Endothelial cell of umbilical vein (primary cell): ENCODE measurements around the gene WDR18. TPM values are rescaled to one million over a fixed set of nuclear protein-coding genes. Genes with fewer than 3 reads are reported as not detected.

Source experiments
- BruUV-seq: library from RNA; stranded (reverse); fragments of 400-500 nt; replicated peaks from 2 replicates; lab custom pipeline; 2021; lab: Mats Ljungman, UMichigan
- CTCF ChIA-PET: fragments of 300-600, 350-600 bp; sonication (Branson Sonifier 250); formaldehyde crosslinking; loops from one replicate; lab custom pipeline; 2021; ENCODE audit warnings: antibody characterized with exemption, inconsistent platforms; lab: Charles Lee
- POLR2A ChIA-PET: fragments of 300-600, 350-600 bp; sonication (Branson Sonifier 250); formaldehyde crosslinking; loops from one replicate; lab custom pipeline; 2021; ENCODE audit warnings: antibody characterized with exemption, inconsistent platforms; lab: Charles Lee
- DNase-seq: peaks from one replicate; pipeline ENCODE4 v3.0.0-alpha.2; 2011; ENCODE audit warnings: low read depth, low spot score
- FAIRE-seq: peaks from 2 replicates; lab custom pipeline; 2011; peaks lifted over from hg19 to GRCh38; lab: Jason Lieb, UNC
- H2AFZ ChIP-seq: 2 replicates; pipeline ENCODE4 v1.6.0; 2012; ENCODE audit warnings: low read depth, low read length, control low read depth, inconsistent platforms
- H3K27ac ChIP-seq: 2 replicates; pipeline ENCODE4 v1.5.1; 2011; ENCODE audit warnings: low read depth, mild to moderate bottlenecking, control low read depth, low read length, moderate library complexity; ENCODE audit not compliant: insufficient read depth
- H3K27me3 ChIP-seq, 2 experiments: 2 replicates each; pipeline versions ENCODE4 v1.6.0 to v1.6.1; 2011; ENCODE audit warnings: low read length in 2 of 2, mixed read lengths in 1 of 2; ENCODE audit not compliant: control insufficient read depth in 2 of 2, insufficient read depth in 2 of 2
- H3K36me3 ChIP-seq, 2 experiments: 2 replicates in 1 of 2; 3 replicates in 1 of 2; pipeline ENCODE4 v1.5.1; 2011; ENCODE audit warnings: low read length in 2 of 2, mild to moderate bottlenecking in 1 of 2, moderate library complexity in 1 of 2; ENCODE audit not compliant: control insufficient read depth in 2 of 2, insufficient read depth in 2 of 2; ENCODE audit errors: extremely low read depth in 1 of 2
- H3K4me1 ChIP-seq: 3 replicates; pipeline ENCODE4 v1.5.1; 2011; ENCODE audit warnings: mild to moderate bottlenecking, low read length; ENCODE audit not compliant: control insufficient read depth, insufficient read depth; ENCODE audit errors: extremely low read depth
- H3K4me2 ChIP-seq: 2 replicates; pipeline ENCODE4 v1.6.1; 2011; ENCODE audit warnings: low read length, control low read depth, mixed read lengths; ENCODE audit not compliant: insufficient read depth
- H3K4me3 ChIP-seq, 3 experiments: fragments of 200-600 bp in 1 of 3; sonication (generic), shearing (Covaris generic) in 1 of 3; replicated peaks in 1 of 3; 2 replicates each; pipeline ENCODE4 v1.5.1; 2011 to 2016; ENCODE audit warnings: control low read depth in 3 of 3, low read length in 3 of 3, mild to moderate bottlenecking in 2 of 3, inconsistent platforms in 1 of 3, low read depth in 1 of 3, moderate library complexity in 1 of 3; ENCODE audit not compliant: insufficient read depth in 1 of 3
- H3K79me2 ChIP-seq: 2 replicates; pipeline ENCODE4 v1.6.0; 2012; ENCODE audit warnings: low read length, inconsistent platforms; ENCODE audit not compliant: control insufficient read depth, insufficient read depth
- H3K9ac ChIP-seq: replicated peaks from 2 replicates; pipeline ENCODE3; 2011; ENCODE audit warnings: low read length, control low read depth; ENCODE audit not compliant: insufficient read depth; ENCODE audit errors: extremely low read depth
- H3K9me1 ChIP-seq: replicated peaks from 3 replicates; pipeline ENCODE4 v1.6.0; 2011; ENCODE audit warnings: mild to moderate bottlenecking, low read length; ENCODE audit not compliant: control insufficient read depth, insufficient read depth; ENCODE audit errors: extremely low read depth
- H3K9me3 ChIP-seq: replicated peaks from 2 replicates; pipeline ENCODE4 v1.5.1; 2012; ENCODE audit warnings: low read length, inconsistent platforms; ENCODE audit not compliant: control insufficient read depth, insufficient read depth
- H4K20me1 ChIP-seq: replicated peaks from 2 replicates; pipeline ENCODE3; 2011; ENCODE audit warnings: mild to moderate bottlenecking, low read length; ENCODE audit not compliant: control insufficient read depth, insufficient read depth; ENCODE audit errors: extremely low read depth
- EZH2 ChIP-seq: IDR thresholded peaks from 2 replicates; pipeline ENCODE4 v1.6.1; 2012; ENCODE audit warnings: borderline replicate concordance, low read depth, mild to moderate bottlenecking, moderate library complexity, low read length, inconsistent platforms; ENCODE audit not compliant: severe bottlenecking
- FOS ChIP-seq: IDR thresholded peaks from 2 replicates; pipeline ENCODE4 v1.6.1; 2011; ENCODE audit warnings: mild to moderate bottlenecking, low read length, moderate library complexity, borderline replicate concordance; ENCODE audit not compliant: insufficient read depth
- GATA2 ChIP-seq: IDR thresholded peaks from 2 replicates; pipeline ENCODE4 v1.7.0; 2011; ENCODE audit warnings: low read depth, mild to moderate bottlenecking, moderate library complexity, mixed read lengths, low read length; ENCODE audit not compliant: insufficient read length, insufficient read depth
- MYC ChIP-seq: IDR thresholded peaks from one replicate; pipeline ENCODE4 v1.6.1; 2011; ENCODE audit warnings: mild to moderate bottlenecking, low read depth, low read length
- POLR2A ChIP-seq: IDR thresholded peaks from 2 replicates; pipeline ENCODE4 v1.6.1; 2012; ENCODE audit warnings: low read depth, mild to moderate bottlenecking, control low read depth, low read length
- POLR2AphosphoS5 ChIP-seq: IDR thresholded peaks from 2 replicates; pipeline ENCODE4 v1.6.1; 2012; ENCODE audit warnings: low read depth, mild to moderate bottlenecking, control low read depth, low read length, moderate library complexity; ENCODE audit not compliant: insufficient read depth
- dilution Hi-C: fragments of 300-500 bp; cut with MboI; formaldehyde crosslinking; loops from one replicate; pipeline ENCODE4 v1.15.0; 2019; ENCODE audit warnings: low sequenced_read_pairs; ENCODE audit not compliant: extremely low pct_ligation_motif_present
- intact Hi-C: fragments of 100-400 bp; cut with micrococcal nuclease; formaldehyde crosslinking; loops from one replicate; pipeline ENCODE4 v1.10.0; 2022
- polyA plus RNA-seq, 4 experiments: library from polyadenylated mRNA; depleted of rRNA in 3 of 4; stranded (reverse) in 3 of 4; unstranded in 1 of 4; fragments of >200 nt; gene quantifications; 2 replicates each; pipeline versions ENCODE4 v1.2.1 to v1.2.3, GENCODE V29; 2011 to 2012; ENCODE audit warnings: missing spikeins in 1 of 4
- total RNA-seq: library from RNA; stranded (reverse); gene quantifications from 2 replicates; pipeline ENCODE4 v1.2.3, GENCODE V29; 2021
- TF ChIP-seq, protein P1 (sequence below): IDR thresholded peaks from 2 replicates; pipeline ENCODE4 v1.6.1; 2011; ENCODE audit not compliant: insufficient read depth, insufficient read length
- TF ChIP-seq, protein P2 (sequence below), 2 donors: IDR thresholded peaks; 1 replicate in 1 of 2; 2 replicates in 1 of 2; pipeline ENCODE4 v1.5.1; 2011; ENCODE audit warnings: low read length in 2 of 2, mild to moderate bottlenecking in 2 of 2, moderate library complexity in 2 of 2, control low read depth in 1 of 2, inconsistent platforms in 1 of 2, low read depth in 1 of 2; ENCODE audit not compliant: insufficient read depth in 1 of 2; ENCODE audit errors: extremely low read depth in 1 of 2

Gene WDR18
- total and polyA plus RNA-seq, 2 donors (not counting 3 experiments of a cell fraction or from before 2014, with no cell fraction given), result 54.8 to 102 TPM

DNA sequence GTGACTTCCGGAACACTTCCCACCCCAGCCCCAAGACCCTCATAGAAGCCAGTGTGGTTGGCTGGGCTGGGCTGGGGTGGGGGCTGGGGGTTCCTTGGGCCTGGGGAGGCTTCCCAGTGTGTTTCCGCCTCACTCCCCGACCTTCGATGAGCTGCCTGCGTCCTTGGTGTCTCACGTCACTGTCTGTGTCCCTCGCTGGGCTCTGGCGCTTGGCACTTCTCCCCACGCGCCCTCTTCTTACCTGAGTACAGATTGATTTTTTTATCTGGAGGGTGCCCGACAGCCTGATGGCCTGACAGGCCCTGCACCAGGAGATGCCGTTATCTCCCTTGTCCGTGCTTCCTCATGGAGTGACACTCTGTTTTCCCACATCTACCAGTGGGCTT, 8.5 kb downstream of the WDR18 start:
- TF ChIP-seq POLR2A, result no peak
- TF ChIP-seq FOS, result no peak
- TF ChIP-seq MYC, result no peak
- TF ChIP-seq EZH2, result no peak
- TF ChIP-seq, protein P1, sequence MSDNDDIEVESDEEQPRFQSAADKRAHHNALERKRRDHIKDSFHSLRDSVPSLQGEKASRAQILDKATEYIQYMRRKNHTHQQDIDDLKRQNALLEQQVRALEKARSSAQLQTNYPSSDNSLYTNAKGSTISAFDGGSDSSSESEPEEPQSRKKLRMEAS, result no peak
- TF ChIP-seq, protein P2, sequence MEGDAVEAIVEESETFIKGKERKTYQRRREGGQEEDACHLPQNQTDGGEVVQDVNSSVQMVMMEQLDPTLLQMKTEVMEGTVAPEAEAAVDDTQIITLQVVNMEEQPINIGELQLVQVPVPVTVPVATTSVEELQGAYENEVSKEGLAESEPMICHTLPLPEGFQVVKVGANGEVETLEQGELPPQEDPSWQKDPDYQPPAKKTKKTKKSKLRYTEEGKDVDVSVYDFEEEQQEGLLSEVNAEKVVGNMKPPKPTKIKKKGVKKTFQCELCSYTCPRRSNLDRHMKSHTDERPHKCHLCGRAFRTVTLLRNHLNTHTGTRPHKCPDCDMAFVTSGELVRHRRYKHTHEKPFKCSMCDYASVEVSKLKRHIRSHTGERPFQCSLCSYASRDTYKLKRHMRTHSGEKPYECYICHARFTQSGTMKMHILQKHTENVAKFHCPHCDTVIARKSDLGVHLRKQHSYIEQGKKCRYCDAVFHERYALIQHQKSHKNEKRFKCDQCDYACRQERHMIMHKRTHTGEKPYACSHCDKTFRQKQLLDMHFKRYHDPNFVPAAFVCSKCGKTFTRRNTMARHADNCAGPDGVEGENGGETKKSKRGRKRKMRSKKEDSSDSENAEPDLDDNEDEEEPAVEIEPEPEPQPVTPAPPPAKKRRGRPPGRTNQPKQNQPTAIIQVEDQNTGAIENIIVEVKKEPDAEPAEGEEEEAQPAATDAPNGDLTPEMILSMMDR (IDR thresholded peaks at IDR 0.05; ENCODE audit: extremely low read depth in 1 of 2, insufficient read depth in 1 of 2, low read depth in 1 of 2, low read length in 2 of 2), result no peak
- no peak for TF ChIP-seq GATA2
- TF ChIP-seq POLR2AphosphoS5, result no peak
- H3K27me3 ChIP-seq, result peaks cover 6 to 16% of the 10 kb centered on the region in 2 experiments
- no peaks in the 10 kb centered on the region for H3K4me1 ChIP-seq
- H3K9me1 ChIP-seq, result no peaks in the 10 kb centered on the region
- H3K9me3 ChIP-seq, result no peaks in the 10 kb centered on the region
- FAIRE-seq, result no peak
- H3K36me3 ChIP-seq, result peaks cover 0 to 9% of the 10 kb centered on the region in 2 experiments
- dilution Hi-C loops, result no loop called here
- no peak overlapping the region for H3K4me2 ChIP-seq
- no peak overlapping the region for H2AFZ ChIP-seq
- intact Hi-C loops, result no loop called here
- H4K20me1 ChIP-seq, result no peaks in the 10 kb centered on the region
- H3K79me2 ChIP-seq, result no peaks in the 10 kb centered on the region
- no TSS peak for BruUV-seq
- POLR2A ChIA-PET, result no interaction called here
- no peak for DNase-seq
- H3K27ac ChIP-seq, result no peak overlapping the region
- H3K9ac ChIP-seq, result no peak overlapping the region
- CTCF ChIA-PET, result interaction anchor here (0.7 kb wide), 1 partner anchor 8 kb away, joined by 4 read pairs; the partner anchor contains the start of gene WDR18
- H3K4me3 ChIP-seq, result no peak overlapping the region
